Ammon's horn (tissue), 1 donor: Measurements from ENCODE around the gene SUPT3H.
"Not testable (repeated sequence)": the region's sequence is repeated elsewhere in the genome, so short reads cannot be mapped to it uniquely, and the experiment has no call there.

Experiments
- DNase-seq: peaks from one replicate; pipeline ENCODE4 v3.0.0-alpha.2; 2016; ENCODE audit warnings: low spot score

SUPT3H gene

DNA sequence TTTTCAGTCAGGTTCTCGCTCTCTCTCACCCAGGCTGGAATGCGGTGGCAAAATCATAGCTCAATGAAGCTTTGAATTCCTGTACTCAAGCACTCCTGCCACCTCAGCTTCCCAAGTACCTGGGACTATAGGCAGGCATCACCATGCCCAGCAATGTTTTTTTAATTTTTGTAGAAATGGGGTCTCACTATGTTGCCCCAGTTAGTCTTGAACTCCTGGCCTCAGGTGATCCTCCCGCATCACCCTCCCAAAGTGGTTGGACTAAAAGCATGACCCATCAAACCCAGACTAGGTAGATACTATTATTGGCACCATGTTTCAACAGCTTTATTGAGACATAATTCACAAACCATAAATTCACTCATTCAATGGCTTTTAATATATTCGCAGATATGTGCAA, 122.3 kb downstream of the SUPT3H start:
- no peak for DNase-seq

DNA sequence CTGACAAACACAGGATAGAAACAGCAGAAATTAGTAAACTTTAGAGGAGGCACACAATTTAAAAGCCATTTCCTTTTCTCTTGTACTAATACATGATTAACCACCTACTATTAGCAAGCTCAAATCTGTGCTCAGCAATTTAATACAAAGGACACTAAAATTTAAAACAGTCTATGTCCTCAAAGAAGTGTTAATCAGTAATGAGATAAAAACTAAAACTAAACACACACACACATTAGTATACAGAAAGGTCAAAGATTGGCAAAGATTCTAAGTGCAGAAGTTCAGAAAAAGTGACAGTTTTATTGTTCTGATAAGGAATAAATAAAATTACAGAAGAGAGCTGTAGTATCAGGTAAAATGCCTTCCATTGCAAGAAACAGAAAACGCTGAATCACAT, 123.5 kb downstream of the SUPT3H start:
- DNase-seq, result no peak

DNA sequence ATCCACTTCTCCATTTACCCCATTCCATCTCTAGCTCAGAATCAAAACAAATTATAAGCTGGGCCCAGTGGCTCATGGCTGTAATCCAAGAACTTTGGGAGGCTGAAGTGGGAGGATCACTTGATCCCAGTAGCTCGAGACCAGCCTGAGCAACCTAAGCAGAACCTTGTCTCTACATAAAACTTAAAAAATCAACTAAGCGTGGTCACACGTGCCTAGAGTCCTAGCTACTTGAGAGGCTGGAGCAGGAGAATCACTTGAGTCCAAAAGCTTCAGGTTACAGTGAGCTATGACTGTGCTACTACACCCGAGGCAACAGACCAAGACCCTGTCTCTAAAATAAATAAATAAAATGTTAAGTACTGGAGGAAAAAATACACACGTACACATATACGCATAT, 124.3 kb downstream of the SUPT3H start:
- no peak for DNase-seq

DNA sequence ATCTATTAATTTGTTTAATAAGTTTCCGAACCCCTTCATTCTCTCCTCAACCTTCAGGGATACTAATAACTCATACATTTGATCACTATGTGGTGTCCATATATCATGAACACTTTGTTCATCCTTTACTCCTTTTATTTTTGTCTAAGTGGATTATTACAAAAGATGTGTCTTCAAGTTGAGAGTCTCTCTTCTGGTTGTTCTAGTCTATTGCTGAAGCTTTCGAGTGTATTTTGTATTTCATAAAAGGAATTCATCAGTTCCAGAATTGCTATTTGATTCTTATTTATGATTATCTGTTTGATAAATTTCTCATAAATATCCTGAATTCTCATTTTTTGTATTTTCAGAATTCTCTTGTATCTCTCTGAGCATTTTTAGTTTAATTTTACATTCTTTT, 146.1 kb downstream of the SUPT3H start:
- no peak for DNase-seq

DNA sequence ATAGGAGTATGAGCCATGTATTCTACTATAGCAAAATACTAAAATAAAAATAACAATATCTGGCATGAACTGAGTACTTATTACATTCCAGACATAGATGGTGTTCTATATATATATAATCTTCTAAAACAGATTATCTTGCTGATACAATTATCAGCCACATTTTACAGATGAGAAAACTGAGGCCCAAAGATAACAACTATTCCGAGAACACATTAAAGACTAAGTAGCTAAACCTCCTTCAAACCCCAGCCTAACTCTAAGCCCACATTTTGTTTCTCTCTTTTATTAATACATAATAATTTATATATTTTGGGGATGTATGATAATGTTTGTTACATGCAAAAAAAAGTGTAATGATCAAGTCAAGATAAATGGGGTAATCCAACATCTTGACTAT, 148.3 kb downstream of the SUPT3H start:
- no peak for DNase-seq

DNA sequence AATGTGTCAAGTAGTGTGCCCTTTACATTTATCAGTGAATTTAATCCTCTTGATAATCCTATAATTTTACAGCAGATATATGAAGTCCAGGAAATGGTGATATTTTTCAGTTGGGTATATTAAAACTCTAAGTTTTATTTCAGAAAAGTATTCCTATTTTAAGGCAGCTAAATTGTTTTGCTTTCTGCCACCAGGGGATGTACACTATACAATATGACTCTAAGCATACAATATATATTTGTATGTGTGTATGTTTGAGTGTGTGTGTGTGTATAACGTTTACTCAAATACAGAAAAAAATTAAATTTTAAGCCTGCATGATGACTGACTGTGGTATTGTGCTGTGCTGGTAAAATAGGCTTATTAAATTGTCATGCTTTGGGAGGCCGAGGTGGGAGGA, 151.7 kb downstream of the SUPT3H start:
- DNase-seq, result no peak

DNA sequence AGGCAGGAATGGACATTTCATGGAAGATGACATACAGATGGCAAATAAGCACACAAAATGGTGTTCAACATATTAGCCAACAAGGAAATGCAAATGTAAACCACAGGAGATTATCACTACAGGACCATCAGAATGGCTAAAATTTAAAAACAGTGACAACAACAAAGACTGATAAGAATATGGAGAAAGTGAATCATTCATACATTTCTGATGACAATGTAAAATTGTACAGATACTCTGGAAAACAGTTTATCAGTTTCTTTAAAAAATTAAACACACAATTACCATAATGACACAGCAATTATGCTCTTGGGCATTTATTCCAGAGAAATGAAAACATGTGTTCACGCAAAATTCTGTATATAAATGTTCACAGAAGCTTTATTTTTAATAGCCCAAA, 155.4 kb downstream of the SUPT3H start:
- DNase-seq, result no peak

DNA sequence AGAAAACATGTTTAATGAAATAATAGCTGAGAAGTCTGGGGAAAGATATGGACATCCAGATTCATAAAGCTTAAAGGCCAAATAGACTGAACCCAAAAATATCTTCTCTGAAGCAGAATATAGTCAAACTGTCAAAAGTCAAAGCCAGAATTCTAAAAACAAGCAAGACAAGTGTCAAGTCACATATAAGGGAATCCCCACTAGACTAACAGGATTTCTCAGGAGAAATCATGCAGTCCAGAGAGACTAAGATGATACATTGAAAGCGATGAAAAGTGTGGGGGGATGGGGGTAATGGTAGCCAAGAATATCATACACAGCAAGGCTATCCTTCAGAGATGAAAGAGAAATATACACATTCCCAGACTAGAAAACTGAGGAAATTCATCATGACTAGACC, 162.0 kb downstream of the SUPT3H start:
- DNase-seq, result no peak

DNA sequence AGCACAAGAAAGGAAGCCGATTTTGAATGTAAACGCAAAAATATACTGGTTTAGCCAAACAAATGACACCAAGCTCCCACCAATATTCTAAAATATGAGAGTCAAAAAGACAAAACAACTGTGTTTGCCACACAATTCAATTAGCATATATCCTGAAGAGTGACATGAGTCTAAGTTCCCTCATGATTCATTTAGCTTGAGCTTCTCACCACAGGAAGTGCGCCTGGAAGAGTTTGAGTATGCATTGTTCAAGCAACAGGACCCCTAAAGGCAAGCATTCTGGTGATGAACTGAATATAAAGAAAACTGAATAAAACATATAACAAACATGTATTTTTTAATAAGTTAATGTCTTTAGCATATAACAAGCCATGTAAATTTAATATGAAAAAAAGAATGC, 164.8 kb downstream of the SUPT3H start:
- no peak for DNase-seq

DNA sequence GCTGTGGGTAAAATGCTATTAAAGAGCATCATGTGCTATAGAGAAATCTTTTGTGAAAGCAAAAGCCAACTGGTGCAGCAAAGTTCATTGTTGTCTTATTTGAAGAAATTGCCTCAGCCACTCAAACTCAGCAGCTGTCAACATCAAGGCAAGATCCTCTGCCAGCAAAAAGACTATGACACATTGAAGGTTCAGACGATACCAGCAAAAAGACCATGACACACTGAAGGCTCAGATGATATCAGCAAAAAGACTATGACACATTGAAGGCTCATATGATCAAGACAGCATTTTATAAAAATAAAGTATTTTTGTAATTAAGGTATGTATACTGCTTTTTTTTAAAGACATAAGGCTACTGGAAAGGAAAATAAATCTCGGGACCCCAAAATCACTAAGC, 168.0 kb downstream of the SUPT3H start:
- DNase-seq, result no peak

DNA sequence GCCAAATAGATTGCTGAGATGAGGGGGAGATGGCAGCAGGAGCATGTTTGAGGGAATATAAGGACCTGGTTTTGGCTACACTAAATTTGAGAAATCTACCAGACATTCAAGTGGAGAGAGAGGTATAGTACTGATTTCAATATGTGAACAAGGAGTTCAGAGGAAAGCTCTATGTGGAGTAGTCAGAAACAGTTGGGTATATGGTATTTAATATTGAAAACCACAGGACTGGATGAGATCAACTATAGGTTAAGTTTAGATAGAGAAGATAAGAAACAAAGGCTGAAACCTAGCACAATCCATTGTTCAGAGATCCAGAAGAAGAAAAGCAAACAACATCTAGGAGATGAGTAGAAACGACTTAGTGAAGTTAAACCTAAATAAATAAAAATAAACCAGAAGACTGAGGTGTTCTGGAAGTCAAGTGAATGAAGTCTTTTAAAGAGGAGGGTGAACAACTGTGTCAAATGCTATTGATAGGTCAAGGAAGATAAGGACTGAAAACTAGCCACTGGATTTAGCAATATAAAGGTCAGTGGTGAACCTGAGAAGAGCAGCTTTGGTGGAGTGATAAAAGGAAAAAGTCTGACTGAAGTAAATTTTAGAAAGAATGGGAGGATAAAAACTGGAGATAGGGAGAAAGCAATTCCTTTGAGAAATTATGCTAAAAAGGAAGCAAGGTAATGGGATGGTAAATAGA, 170.8 kb downstream of the SUPT3H start:
- DNase-seq, result no peak

DNA sequence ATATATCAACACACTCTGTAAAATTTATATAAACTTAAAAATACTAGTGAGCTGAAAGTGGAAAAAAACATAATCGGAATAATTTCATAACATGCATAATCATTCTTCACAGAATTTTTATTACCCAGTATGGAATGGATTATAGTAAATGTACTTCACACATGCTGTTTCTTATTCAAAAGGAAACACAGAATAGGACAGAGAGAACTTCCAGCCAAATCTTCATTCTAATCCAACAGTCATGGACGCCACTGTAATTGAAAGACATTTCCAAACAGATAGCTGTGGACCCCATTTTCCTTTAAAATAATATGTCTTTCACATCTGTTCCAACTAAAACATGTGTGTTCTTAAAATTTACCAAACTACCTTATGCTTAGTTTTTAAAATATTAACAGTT, 176.2 kb downstream of the SUPT3H start:
- DNase-seq, result no peak

DNA sequence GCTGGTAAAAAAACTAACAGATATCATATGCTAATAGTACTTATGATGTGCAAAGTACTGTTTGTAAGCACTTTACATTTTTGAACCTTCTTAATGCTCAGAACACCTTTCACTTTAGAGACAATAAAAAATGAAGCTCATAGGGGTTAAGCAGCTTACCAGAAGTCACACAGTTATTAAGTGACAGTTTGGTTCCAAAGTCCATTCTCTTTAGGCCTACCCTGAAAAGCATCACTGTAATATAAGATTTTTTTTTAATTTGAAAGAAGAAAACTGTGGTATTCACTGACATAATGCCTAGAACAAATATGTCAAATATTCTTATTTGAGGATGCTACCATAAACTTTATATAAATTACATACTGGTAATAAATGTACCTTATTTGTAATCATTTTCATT, 177.2 kb downstream of the SUPT3H start:
- no peak for DNase-seq

DNA sequence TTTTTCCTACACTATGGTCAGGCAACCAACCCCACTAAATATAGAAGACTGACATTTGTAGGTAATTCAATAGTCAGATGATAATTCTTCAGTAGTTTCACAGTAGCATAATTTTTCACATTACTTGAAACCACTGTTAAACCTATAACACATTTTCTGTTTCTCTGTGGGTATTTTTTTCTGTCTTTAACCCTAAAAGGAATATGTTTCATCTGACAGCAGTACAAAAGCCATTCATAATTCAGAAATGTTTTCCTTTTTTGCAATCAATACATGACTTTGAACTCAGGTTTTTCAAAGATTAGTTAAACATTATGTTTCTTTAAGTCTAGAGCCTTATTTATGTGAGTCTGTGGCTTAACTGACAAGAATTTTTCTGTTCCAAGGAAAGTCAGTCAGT, 178.2 kb downstream of the SUPT3H start:
- DNase-seq, result no peak

DNA sequence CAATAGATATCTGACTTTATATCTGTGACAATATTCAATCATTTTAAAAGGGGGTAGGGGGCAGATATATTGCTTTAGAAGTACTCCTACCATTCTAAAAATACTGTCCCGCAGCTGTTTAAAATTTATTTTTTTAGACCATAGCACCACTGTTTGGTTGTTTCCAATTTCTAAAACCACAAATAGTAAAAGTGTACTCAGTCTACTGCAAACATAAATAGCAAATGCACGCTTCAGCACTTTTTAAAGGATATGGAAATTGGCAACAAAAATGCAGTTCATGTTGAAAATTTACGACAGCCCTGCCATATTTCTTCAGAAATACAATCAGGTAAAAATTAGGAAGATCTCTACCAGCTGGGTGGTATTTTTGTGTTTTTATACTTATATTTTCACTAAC, 181.6 kb downstream of the SUPT3H start:
- DNase-seq, result no peak

DNA sequence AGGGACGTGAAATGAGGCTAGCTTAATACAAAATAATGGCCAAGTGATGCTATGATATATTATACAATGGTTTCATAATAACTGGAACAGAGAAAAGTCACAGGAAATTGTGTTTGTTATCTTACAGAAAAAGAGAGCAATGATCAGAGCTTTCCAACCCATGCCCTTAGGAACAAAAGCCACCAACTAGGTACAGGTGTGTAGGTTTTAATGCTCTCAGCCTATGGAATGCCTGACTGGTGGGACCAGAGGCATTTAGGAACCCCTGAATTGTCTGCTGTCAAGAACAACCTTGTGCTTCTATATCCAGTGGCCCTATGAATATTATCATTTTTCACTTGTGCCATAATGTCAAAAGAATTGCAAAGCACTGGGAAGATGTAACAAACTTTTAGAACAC, 182.6 kb downstream of the SUPT3H start:
- DNase-seq, result no peak

DNA sequence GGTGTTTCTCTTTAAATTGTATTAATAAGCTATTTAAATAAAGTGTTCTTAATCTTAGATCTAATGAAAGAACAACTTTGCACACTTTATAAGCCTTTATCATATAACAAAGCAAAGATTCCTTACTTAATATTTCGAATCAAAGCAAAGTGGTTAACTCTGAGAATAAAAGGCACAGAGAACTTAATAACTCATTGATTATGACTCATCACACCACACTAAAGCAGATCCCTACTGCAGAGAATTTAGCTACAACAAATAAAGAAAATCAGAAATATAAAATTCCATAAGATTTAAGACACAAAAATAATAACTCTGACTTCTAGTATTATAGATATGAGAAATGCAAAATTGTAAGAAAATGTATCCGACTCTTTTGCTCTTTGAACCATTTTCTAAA, 185.2 kb downstream of the SUPT3H start:
- no peak for DNase-seq

DNA sequence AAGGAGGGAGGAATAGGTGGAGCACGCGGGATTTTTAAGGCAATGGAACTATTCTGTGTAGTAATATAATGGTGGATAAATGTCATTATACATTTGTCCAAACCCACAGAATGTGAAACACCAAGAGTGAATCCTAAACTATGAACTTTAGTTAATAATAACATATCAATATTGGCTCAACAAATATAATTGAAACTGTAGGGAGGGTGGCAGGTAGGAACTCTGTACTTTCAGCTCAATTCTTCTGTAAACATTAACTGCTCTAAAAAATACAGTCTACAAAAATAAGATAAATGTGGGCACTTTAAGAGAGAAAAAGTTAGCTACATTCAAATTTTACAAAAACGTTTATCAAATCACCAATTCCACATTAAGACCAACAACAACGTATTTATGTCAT, 186.3 kb downstream of the SUPT3H start:
- DNase-seq, result no peak

DNA sequence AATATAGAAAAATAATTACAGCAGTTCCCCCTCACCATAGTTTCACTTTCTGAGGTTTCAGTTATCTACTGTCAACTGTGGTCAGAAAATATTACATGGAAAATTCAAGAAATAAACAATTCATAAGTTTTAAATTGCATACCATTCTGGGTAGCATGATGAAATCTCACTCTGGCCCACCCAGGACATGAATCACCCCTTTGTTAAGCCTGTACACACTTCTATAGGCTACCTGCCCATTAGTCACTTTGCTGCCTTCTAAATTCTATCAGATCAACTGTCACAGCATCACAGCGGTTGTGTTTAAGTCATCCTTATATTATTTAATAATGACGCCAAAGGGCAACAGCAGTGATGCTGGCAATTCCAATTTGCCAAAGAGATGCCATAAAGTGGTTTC, 189.9 kb downstream of the SUPT3H start:
- no peak for DNase-seq

DNA sequence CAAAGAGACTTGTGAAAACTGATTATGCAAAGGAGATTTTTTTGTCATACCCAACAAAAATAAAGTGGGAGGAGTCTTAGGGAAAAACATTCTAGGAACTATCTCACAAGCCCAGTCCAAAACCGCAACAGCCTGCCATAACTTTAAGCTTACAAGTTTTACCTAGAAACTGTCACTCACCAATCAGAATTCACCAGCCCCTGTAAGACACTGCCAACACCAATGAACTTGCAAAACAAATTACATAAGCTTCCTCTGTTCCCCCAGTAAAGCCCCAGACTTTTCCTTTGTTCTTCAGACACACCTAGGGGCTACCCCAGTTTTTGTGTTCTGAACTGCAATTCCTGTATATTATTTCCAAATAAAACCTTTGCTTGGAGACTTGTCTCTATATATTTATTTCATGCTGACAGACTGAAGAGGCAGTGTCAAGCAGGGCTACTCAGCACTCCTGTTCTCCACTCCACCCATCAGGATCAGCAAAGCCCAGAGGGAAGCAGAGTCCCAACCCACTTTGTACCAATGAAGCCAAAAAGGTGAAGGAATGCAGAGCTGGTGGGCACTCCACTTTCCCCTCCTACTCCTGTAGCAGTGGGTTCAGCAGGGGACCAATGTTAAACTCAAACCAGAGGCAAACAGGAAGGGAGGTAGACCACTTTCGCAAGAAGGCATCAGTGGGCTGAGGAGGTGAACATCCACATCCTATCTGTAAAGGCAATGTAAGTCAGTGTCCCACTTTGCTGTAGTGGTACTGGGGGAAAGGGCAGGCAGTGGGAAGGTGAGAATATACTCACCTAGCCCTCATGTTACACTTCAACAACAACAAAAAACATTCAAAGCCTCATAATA, 192.1 kb downstream of the SUPT3H start:
- no peak for DNase-seq

DNA sequence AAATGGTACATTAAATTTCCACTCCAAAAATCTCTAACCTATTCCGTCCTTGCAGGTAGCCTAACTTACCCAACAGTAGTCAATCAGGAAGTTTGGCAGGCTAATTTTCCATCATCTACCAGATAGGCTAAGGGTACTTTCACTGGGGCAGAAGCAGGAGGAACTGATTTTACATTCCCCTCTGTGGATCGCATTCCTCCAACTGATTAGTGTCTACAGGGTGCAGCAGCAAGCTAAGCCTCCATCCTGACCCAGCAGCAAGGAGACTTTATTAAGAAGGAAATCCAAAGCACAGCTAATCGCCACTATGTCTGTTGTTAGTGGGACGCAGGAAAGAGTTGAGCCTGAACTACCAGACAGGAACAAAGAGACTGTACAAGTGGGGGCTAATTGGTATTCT, 192.8 kb downstream of the SUPT3H start:
- DNase-seq, result no peak

DNA sequence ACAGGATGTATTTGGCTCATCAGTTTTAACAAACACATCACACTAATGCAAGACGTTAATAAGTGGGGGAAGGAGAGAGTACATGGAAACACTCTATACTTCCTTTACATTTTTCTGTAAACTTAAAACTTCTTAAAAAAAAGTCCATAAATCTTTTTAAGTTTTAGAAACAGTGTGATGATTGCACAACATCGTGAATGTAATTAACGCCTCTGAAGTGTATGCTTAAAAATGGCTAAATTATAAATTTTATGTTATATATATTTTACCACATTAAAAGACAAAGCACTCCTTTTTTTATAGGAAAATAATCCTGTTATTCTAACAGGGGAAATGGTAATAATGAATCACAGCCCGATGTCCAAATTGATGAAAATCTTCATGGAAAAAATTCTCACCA, 193.7 kb downstream of the SUPT3H start:
- DNase-seq, result no peak

DNA sequence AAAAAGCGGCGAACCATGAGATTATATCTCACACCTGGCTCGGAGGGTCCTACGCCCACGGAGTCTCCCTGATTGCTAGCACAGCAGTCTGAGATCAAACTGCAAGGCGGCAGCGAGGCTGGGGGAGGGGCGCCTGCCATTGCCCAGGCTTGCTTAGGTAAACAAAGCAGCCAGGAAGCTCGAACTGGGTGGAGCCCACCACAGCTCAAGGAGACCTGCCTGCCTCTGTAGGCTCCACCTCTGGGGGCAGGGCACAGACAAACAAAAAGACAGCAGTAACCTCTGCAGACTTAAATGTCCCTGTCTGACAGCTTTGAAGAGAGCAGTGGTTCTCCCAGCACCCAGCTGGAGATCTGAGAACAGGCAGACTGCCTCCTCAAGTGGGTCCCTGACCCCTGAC, 201.4 kb downstream of the SUPT3H start:
- DNase-seq, result not testable (repeated sequence)

DNA sequence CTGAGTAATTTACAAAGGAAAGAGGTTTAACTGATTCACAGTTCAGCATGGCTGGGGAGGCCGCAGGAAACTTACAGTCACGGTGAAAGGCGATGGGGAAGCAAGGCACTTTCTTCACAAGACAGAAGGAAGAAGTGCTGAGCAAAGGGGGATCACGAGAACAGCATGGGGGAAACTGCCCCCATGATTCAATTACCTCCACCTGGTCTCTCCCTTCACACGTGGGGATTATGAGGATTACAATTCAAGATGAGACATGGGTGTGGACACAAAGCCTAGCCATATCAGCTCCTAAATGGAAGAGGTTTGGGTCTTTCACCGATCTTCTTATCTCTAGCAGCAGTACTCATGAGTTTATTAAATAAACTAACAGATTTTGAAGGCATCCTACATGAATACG, 202.5 kb downstream of the SUPT3H start:
- no peak for DNase-seq
